Measurements from ENCODE around the gene EBF3. TPM values are rescaled to one million over a fixed set of nuclear protein-coding genes. Genes with fewer than 3 reads are reported as not detected.

EBF3 gene
- total RNA-seq: 1 to 10 TPM; 6.0 to 7.6 TPM
- 4.0 TPM for polyA plus RNA-seq (ENCODE audit: insufficient read depth, low read depth, low replicate concordance)
- long read RNA-seq, donor 1: 0 reads
- long read RNA-seq, donor 2: 0 reads

GRCh38 chr10:129963641-129964501 lies at the start of gene EBF3:
Gene EBF3 (minus strand): TSS chr10:129964274. CDS start chr10:129963768, 506 bp downstream.
- Histone ChIP-seq H3K27ac (peak within 1 kb of the TSS in 1 of 2 donors; percentile 24), H3K27me3 (peaks cover 5% of the 10 kb centered on the region), H3K9me3 (no peaks in the 10 kb centered on the region), H3K4me1 (no peaks in the 10 kb centered on the region), H3K36me3 (ENCODE audit: low read depth, missing control alignments) (no peaks in the 10 kb centered on the region), H3K4me3 (peak within 1 kb of the TSS; percentile 45 to 52)
- TF ChIP-seq POLR2A (IDR thresholded peaks at IDR 0.05) (no peak), CTCF (IDR thresholded peaks at IDR 0.05) (no peak)
- WGBS, 2 donors: 0 to 1% methylated on average over 16 to 84 of the region's 131 CpGs
- peak; percentile 70 for DNase-seq
- intact Hi-C loops (cut with DNase I; ENCODE audit: low total_unique reads): no loop called here

GRCh38 chr10:130013335-130014262 lies 49.5 kb upstream of the EBF3 start:
- H3K36me3 ChIP-seq (ENCODE audit: low read depth, missing control alignments): no peaks in the 10 kb centered on the region
- H3K27me3 ChIP-seq: no peaks in the 10 kb centered on the region
- intact Hi-C loops (cut with DNase I; ENCODE audit: low total_unique reads): no loop called here
- DNase-seq: no peak
- H3K9me3 ChIP-seq: no peaks in the 10 kb centered on the region
- no peak for TF ChIP-seq POLR2A (IDR thresholded peaks at IDR 0.05)
- TF ChIP-seq CTCF (IDR thresholded peaks at IDR 0.05): no peak
- 81 to 86% methylated on average over 30 to 33 of the region's 33 CpGs for WGBS, 2 donors
- no peaks in the 10 kb centered on the region for H3K4me1 ChIP-seq
- H3K4me3 ChIP-seq: no peak overlapping the region
- no peak overlapping the region for H3K27ac ChIP-seq

GRCh38 chr10:130012129-130012528 lies 48.1 kb upstream of the EBF3 start:
- 69 to 81% methylated on average over 12 of the region's 12 CpGs for WGBS, 2 donors
- intact Hi-C loops (cut with DNase I; ENCODE audit: low total_unique reads): no loop called here

GRCh38 chr10:130010653-130011052 lies 46.6 kb upstream of the EBF3 start:
- Histone ChIP-seq H3K27me3 (no peaks in the 10 kb centered on the region), H3K4me3 (no peak overlapping the region), H3K9me3 (no peaks in the 10 kb centered on the region), H3K27ac (no peak overlapping the region), H3K36me3 (ENCODE audit: low read depth, missing control alignments) (no peaks in the 10 kb centered on the region), H3K4me1 (no peaks in the 10 kb centered on the region)
- intact Hi-C loops (cut with DNase I; ENCODE audit: low total_unique reads): no loop called here
- 87 to 89% methylated on average over 6 of the region's 6 CpGs for WGBS, 2 donors
- DNase-seq: no peak
- TF ChIP-seq POLR2A (IDR thresholded peaks at IDR 0.05) (no peak), CTCF (IDR thresholded peaks at IDR 0.05) (no peak)

More at GRCh38 chr10:130012129-130012528, 48.1 kb upstream of the EBF3 start:
- TF ChIP-seq CTCF (IDR thresholded peaks at IDR 0.05) (no peak), POLR2A (IDR thresholded peaks at IDR 0.05) (no peak)
- H3K27ac ChIP-seq: no peak overlapping the region
- no peak for DNase-seq
- no peaks in the 10 kb centered on the region for H3K9me3 ChIP-seq
- H3K36me3 ChIP-seq (ENCODE audit: low read depth, missing control alignments): no peaks in the 10 kb centered on the region
- no peak overlapping the region for H3K4me3 ChIP-seq
- H3K4me1 ChIP-seq: no peaks in the 10 kb centered on the region
- no peaks in the 10 kb centered on the region for H3K27me3 ChIP-seq
